ENCODE measurements around the gene FAM53C.

GRCh38 chr5:138354387-138354786 lies 16.3 kb downstream of the FAM53C start:
- no peak for TF ChIP-seq CTCF (IDR thresholded peaks at IDR 0.05 in 8 of 11, conservative IDR thresholded peaks at IDR 0.05 in 3 of 11)
- no peak for TF ChIP-seq POLR2AphosphoS5 (IDR thresholded peaks at IDR 0.05)
